Mucosa of gallbladder (tissue), 1 donor: ENCODE data around the gene PTPRN2. TPM values are rescaled to one million over a fixed set of nuclear protein-coding genes. Genes with fewer than 3 reads are reported as not detected.

Source experiments
- DNase-seq: peaks from one replicate; pipeline ENCODE4 v3.0.0-alpha.2; 2020; ENCODE audit warnings: low spot score
- total RNA-seq: library from RNA; stranded (reverse); gene quantifications from one replicate; pipeline ENCODE4 v1.2.1, GENCODE V29; 2021
- donor health status: DM: no; HTN: no; CAD: no.

PTPRN2 gene
- total RNA-seq, 1 donor from 2014 or later: 11.9 TPM

DNA sequence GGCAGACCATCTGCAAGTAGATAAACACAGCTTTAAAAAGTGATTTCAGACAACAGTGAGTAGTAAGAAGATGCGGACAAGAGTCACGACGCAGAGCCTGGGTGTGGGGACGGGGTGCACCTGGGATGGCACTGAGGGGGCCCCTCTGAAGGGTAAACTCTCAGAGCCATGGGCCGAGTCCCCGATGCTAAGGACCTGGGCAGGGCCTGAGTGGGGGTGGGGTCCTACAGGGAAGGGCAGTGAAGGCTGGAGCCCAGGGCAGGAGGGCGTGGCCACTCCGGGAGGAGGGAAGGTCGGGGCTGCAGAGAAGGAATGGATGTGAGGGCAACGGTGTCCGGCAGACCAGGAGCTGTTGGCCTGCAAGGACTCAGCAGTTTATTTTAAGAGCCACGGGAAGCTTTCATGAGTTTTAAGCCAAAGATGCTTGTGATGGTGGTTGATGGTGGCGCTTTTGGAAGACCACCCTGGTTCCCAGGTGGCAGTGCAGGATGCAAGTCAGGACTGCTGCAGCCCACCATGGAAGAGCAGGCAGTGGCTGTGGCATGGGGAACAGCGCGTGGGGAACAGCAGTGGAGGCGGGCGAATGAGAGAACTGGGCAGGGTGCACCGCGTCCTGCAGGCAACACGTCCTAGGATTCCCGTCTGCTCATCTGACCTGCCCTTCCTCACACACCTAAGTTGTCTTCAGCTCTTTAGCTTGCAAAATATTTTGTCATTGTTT lies 954.0 kb downstream of the PTPRN2 start:
- DNase-seq: no peak

DNA sequence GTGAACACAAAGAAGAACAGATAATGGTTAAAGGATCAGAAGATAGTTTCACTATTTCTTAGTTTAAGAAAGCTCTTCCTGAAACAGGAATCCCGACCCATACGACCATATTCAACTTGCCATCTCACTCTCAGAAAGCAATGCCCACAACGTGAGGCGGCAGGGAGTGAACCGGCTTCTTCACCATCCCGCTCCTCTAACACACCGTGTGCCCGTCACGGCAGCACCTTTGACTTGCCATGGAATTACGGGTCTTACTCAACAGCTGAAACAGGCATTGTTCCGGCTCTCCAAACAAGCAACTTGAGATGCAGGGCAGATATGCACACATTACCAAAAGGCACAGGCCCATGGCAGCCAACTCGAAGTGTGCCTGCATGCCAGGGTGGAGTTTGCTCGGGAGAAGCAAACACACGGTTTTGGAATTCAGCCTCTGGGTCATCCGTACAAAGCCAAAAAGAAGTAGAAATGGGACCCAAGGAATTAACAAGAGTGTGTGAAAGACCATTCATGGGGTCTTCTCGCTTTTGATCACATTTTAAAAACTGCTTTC lies 957.2 kb downstream of the PTPRN2 start:
- DNase-seq: no peak

DNA sequence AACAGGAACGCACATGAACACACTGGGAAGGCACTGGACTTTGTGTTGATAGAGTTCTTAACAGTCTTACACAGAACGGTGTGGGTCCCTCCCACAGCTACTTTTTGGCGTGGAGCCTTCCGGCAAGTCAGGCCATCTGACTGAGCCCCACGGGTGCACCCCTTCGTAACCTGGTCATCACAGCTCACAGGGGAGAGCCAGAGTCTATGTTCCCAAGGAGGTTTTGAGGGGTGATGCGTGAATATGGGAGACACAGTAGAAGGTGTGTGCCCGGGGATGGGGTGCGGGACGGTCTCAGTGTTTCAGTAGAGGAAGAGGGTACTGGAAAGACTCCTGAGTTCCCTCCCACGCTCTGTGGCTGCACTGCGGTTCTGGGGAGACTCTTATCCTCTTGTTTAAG lies 959.2 kb downstream of the PTPRN2 start:
- DNase-seq: no peak

DNA sequence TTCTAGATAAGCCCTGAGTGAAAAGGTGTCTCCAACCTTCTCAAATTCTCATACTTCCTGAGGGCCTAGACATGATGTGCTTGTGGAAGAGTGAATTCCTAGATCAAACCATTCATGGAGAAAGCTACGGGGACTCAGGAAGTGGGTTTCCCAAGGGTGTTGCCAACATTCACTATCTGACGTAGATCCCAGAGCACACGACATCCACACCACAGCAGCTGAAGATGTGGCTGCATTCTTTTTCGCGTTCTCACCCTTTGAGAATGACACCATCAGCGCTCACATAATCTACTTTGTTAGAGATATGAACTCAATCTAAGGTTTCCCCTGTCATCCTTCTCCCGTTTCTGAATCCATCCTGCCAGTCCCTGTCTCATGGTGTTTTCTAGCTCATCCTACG lies 960.0 kb downstream of the PTPRN2 start:
- DNase-seq: no peak

DNA sequence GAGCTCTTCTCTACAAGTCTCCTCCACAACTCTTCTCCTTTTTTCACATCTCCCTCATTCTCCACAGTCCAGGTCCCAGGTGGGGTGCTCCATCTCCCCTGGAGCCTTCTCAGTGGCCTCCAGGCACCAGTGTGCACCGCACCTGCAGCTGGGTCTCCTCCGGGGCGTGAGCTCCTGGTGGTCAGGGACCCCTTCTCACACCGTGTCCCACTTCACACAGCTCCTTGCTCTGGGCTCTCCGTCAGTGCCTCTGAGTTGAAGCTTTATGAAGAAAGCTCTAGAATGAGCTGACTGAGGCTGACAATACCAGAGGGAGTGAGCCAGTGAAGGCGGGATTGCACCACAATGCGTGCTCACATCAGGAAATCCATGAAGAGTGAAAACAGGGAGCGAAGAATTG lies 960.6 kb downstream of the PTPRN2 start:
- no peak for DNase-seq

DNA sequence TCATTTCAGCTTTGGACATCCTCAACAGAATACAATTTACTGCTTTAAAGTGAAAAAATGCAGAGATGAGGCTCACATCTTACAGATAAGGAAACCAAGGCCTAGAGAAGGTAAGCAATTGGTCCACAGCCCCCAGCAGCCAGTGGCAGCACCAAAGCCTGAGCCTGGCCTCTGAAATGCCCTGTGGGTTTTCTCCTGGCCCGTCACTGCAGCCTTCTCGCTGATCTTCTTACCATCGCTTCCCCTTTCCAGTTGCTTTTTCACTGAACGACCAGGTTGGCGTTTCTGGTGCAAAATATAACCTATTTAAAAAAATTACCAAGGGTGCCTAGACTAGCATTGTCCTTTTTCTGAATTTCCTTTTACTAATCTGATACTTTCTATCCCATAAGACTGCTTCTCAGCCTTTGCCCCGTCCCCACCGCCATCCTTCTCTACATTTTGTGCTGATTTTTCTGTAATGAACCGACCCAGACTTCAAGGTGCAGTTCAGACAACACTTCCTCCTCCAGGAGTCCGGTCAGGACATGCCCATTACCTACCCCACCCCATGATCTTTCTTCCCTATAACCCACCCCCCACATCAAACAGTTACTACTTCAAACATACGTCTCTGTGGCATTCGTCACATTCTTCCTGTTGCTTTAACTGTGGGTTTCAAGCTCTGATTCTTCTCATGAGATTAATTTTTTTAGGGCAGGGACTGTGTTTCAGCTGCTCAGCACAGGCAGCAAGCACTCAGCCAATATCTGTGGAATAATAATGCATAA lies 961.5 kb downstream of the PTPRN2 start:
- DNase-seq: no peak

DNA sequence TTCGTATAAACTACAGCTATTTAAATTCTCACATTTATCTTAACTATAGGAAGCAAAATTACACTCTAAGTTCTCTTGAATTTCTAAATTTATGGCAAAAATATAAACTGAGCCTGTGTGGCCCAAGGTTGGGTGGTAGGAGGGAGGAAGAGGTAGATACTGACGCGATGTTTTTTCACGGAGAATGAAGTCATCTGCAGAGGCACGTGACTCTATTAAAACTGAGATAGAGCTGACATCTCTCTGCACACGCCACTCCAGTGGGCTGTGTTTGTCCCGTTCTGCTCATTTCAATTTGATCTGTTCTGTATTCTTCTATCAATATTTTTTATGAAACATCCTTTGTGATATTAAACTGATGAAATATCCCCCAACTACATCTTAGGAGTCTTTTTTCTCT lies 964.1 kb downstream of the PTPRN2 start:
- no peak for DNase-seq

DNA sequence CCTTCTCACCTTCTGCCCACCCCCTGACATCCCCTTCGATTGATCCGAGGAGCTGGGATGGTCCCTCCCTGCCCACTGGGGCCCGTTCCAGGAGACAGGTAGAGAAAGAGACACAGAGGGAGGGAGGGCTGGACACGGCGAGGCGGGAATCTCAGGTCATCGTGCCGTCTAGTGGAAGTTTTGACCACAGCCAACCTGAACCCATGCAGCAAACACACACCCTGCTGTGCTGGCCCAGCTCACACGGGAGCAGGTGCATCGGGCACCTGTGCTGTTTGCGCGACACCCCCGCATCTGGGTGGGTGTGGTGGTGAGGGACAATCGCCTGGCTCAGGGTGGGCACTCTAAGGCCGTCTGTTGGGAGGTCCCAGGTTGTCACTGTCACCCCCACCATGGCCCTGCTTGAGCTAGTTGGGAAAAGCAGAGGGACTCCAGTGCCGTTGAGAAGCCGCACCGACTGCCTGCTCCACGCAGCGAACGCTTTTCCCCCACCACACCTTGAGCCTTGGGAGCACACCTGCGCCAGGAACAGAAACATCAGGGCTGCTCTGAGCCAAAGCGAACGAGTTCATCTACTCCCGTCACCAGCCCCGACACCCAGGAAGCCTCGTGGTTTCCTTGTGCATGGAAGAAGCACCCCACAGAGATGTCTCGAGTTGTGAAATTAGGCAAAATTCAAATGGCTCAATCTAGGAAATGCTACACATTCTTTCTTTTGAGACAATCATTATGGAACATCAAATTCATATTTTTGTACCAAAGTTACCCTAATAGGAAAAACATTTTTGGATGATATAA lies 965.0 kb downstream of the PTPRN2 start:
- no peak for DNase-seq

DNA sequence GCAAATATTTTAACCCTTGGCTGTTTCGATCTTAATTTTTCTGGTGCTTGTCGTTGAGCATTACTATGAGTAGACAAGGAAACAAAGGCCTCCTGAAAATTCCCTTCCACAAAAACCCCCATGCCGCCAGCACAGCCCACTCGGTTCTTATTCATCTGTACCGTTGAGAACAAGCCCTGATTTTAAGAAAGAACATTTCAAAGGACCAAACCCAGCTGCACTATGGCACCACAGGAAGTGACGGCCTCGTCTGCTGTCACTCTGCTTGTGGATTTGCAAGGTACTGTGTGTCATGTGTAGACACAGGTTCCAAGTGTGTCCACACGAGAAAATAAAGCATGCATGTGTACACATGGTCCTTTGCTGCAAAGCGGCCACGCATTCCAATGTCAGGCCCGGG lies 965.6 kb downstream of the PTPRN2 start:
- no peak for DNase-seq

DNA sequence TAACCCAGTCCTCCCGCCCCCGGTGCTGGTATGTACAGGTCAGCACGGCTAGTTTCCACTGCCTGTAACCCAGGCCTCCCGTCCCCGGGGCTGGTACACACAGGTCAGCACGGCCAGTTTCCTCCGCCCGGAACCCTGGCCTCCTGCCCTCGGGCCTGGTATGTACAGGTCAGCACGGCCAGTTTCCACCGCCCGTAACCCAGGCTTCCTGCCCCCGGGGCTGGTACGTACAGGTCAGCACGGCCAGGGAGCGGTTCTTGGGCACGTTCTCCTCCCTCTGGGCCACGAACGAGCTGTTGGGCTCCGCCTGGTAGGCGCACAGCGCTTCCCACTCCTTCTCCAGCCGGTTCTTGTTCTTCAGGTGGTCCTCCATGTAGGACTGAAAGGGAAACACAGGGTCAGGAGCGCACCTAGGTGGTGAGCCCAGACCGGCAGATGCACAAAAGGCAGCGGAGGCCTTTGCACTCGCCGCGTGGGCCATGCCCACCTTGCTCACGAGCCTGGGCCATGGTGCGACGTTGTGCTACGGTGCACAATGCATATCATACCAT lies 966.4 kb downstream of the PTPRN2 start:
- DNase-seq: no peak

DNA sequence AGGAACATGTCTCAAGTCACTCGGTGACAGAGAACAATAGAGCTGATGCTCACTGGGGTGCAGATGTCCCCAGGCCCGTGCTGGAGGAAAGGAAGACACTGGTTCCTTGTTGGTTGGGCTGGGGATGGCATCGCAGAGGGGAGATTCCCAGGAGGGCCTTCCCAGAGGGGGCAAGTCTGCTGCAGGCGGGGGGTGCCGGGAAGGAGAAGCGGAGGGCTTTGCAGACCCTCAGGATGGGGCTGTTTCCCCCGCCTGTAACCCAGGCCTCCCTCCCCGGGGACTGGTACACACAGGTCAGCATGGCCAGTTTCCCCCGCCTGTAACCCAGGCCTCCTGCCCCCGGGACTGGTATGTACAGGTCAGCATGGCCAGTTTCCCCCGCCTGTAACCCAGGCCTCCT lies 967.0 kb downstream of the PTPRN2 start:
- DNase-seq: no peak

DNA sequence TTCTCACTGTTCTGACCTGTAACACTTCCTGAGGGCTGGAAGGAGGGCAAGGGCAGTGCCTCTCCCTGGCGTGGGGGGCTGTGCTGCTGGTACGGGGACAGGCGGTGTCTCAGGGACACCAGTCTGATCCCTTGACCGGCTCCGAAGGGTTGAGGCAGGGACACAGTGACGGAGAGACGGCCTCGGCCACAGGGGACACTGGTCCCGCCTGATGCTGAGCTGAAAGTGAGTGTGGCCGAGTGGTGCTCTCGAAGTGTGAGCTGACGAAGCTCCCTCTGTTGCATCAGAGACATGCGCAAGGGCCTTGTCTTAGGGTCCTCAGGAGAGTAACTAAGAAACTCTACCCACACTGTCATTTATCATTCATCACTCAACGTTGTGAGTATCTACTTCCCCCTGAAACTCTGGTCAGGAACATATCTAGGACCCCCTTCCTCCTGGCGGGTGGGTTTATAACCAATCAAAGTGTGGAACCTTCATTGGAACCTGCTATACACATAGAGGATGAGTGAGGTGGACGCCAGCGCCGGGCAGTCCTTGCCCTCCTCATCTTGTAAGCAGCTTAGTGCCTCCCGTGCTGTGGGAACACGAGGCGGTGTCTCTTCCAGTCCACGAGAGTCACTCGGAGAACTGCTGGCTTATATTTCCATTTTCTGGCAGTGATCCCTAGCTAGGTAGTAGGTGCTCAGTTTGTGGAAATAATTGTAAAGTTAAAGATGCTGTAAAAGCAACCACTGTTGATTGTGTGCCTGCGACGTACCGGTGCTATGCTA lies 967.7 kb downstream of the PTPRN2 start:
- no peak for DNase-seq

DNA sequence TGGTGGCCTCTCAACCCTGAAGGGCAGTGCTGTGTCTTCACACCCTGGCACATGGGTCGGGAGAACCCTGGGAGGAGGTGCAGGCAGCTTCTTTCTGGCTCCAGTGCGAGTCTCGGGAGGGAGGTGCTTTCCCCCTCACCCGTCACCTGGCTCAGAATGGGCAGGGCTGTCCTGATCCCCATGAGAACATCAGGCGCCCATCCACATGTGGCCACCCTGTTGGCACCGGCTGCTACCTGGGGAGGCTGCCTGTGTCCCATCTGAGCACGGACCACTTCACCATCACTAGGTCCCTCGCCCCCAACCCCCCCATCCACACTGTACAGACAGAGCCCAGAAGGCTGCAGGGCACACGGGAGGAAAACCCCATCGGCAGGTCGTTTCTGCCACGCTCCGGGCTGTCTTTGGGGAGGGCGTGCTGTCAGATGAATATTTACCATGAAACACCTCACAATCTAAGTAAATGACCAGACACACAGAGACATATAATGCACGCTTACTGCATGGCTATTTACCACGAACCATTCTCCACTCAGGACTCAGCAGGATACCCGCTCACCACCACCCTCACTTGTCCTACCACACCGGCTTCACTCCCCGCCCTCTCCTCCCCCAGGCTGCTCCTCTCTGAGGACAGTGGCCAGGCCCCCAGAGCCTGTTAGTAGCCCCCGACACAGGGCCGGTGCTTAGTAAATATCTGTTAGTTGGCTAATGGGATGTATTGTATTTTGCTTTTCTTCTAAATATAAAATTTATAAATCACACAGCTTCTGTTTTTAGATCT lies 968.6 kb downstream of the PTPRN2 start:
- DNase-seq: no peak

DNA sequence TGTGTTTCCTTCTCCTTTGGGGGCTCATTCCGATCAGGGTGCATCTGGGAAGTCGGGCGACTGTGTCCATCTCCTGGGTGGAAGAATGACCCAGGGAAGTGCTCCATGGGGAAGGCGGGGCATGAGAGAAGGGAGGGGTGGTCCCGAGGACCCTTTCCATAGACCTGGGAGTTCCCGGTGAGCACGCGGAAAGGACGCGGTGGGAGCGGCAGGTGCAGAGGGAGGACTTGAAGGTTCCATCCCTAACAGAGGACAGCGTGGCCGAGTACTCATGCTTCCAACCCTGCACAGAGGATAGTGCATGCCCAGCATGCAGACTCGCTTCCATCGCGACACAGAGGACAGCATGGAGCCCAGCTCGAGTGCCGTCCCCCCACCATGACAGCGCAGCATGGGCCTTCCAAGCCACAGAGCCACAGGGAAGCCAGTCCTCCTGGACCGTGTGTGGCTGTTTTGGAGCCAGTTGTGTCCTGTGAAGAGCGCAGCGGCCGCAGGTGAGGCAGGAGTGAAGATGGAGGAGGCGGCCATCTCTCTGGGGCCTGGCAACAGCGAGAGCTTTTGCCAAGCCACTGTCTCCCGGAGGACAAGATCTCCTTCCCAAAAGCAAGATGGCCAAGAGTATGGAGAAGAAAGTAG lies 969.4 kb downstream of the PTPRN2 start:
- DNase-seq: no peak

DNA sequence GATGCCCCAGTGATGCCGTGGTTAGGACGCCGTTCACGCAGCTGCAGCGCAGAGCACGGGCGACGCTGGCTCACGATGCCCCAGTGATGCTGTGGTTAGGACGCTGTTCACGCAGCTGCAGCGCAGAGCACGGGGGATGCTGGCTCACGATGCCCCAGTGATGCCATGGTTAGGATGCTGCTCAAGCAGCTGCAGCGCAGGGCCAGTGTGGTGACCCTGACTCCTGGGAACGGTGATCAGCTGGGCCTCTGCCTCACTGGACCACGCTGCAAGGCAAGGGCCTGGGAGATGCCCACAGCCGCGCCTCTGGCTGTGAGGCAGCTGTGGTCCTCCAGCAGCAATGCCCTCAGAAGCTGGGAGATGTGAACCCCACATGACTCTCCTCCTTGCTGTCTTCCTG lies 970.2 kb downstream of the PTPRN2 start:
- DNase-seq: no peak

DNA sequence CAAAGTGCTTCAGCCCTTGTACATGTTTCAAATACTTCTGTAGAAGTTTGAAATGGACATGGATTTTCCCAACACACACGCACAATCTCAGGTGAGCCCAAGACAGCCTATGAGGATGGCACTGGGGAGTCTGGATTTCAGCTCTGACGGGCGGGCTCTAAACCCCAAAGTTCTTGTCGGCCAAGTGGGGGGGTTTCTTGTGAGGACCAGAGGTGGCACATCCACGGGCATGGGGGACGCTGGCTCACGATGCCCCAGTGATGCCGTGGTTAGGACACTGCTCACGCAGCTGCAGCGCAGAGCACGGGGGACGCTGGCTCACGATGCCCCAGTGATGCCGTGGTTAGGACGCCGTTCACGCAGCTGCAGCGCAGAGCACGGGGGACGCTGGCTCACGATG lies 970.7 kb downstream of the PTPRN2 start:
- no peak for DNase-seq

DNA sequence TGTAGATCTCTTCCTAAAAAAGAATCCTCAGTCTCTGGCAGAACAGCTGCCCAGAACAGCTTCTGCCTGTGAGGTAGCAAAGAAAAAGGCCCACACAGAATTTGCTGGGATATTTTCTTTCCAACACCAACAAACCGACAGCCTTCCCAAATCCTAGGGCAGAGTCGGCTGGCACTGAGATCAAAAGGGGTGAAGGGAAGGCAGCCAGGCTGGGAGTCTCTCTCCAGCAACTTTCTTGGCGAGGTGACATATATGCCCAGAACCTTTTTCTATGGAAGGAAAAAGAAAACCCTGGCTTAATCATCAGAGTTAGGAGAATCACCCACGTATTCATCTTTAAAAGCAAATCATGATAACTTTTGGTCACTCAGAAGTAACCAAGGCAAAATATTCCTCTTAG lies 971.2 kb downstream of the PTPRN2 start:
- DNase-seq: no peak

DNA sequence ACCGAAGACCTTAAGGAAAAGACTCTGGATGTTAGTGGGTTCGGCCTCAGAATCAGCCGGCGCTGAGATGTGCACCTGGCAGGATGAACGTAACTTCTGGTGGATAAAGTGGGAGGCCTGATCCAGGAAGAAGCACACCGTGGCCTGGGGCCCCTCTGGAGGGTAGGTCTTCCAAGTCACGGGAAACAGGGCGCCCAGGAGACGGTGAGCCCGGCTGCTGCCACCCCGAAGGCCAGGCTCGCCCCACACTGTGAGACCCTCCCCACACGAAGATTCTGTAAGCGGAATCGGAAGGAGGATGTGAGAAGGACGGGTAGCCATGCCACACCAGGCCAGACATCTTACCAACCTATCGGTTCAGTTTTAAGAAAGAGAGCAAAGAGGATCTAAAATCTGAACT lies 971.8 kb downstream of the PTPRN2 start:
- DNase-seq: no peak

DNA sequence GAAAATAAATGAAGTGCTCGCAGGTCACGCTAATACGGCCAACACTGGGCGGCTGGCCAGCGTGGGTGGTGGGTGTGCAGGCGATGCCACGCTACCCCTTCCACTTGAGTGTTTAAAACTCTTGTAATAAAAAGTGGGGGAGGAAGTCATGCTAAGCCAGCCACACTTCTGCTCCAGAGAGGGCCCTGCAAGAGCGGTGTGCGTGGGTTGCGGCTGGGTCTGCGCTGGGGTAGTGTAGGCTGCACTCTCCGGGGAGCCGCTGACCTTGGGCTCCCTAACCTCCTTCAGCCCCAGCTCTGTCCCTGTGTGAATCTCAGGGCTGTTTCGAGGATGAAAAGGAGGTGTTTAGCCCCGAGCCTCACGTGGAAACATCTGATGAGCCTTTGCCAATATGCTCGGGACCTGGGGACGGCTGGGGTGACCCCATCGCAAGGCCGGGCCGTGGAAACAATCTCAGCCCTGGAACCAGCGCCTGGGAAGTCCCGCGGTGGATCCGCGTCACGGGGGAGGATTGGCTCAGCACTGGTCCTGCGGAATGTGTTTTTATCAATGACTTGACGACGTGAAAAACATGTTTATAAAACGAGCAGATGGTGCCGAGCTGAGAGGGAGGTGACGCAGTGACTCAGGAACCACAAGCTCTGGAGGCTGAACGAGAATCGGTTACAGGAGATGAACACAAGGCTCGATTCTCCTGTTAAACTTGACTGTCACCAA lies 972.4 kb downstream of the PTPRN2 start:
- peak; percentile 46 for DNase-seq
